ENCODE measurements around the gene FABP1.

The FABP1 gene

DNA sequence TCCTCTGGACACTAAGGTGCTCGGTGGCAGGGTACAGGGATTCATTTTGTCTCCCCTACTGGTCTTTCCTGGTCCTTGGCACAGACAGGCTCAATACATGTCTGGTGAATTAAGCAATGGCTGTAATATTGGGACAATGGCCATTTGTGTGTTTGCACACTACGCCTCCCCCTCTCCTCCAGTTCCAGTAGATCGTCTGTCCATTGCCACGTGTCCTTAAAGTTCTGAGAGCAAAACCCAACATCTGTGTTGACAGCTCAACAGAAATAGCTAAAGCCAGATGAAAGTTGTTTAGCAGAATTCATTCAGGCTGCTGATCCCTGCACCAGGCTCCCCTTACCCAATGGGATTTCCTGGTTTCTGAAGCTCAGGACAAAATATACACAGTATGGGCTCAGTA, 9.0 kb upstream of the FABP1 start:
- DNase-seq, result no peak

DNA sequence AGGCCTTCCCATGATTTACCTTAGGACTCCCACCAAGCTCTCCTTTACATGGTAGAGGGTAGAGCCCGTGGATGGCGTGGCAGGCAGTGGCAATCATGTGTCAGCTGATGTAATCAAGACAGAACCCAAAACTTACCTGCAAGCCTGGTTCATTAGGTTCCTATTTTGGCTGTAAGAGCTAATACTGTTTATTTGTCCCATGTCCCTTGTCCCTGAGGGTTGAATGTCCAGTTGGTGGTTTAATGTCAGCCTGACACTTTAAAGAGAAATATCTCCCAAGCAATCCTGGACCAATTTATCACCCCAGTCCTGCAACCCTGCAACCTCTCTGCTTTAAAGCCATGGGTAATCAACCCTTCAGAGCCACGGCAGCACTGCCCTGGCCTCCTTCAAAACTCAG, 6.0 kb upstream of the FABP1 start:
- DNase-seq, result no peak

DNA sequence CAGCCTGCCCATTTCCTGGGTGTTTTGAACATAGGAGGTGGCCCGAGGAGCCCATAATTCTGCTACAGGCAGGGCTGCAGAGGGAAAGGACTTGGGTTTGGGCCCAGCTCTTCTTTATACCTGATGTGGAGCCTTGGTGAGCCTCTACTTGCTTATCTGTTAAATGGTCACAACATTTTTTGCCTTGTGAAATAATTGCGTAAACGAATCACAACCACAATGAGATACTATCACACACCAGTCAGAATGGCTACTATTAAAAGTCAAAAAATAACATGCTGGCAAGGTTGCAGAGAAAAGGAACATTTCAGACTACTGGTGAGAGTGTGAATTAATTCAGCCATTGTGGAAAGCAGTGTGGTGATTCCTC, 4.1 kb upstream of the FABP1 start:
- no peak for DNase-seq

DNA sequence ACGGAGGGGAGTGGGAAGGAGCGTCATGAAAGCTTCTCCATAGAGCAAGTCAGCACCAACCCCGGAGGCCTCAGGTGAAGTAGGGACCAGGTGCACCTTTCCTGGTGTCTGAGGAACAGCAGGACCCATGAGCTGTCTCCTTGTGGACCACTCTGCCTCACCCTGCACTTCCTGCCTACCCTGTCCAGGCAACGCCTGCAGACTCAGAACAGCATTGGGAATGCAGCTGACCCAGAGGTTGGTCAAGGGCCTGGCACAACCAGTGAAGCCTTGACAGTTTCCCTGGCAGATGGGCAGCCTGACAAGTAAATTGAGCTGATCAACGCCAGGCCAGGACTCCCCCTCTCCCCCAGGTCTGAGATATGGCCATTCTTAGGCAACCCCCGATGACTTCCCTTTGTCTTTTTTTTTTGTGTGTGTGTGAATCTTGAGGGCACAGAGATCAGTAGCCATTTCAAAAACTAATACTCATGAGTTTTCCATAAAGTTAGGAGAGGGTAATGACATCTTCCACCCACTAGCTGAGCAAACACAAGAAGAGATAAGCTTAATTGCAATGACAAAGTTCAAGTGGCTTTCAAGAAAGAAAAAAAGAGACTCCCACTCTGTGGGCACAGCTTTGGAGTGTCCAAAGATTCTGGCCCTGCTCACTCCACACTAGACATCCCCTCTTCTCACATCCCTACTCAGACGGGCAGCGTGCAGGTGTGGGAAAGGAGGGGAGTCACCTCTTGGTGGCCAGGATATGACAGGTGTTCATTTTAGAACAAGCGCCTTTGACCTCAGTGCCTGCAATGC, 3.5 kb upstream of the FABP1 start:
- DNase-seq, result no peak

DNA sequence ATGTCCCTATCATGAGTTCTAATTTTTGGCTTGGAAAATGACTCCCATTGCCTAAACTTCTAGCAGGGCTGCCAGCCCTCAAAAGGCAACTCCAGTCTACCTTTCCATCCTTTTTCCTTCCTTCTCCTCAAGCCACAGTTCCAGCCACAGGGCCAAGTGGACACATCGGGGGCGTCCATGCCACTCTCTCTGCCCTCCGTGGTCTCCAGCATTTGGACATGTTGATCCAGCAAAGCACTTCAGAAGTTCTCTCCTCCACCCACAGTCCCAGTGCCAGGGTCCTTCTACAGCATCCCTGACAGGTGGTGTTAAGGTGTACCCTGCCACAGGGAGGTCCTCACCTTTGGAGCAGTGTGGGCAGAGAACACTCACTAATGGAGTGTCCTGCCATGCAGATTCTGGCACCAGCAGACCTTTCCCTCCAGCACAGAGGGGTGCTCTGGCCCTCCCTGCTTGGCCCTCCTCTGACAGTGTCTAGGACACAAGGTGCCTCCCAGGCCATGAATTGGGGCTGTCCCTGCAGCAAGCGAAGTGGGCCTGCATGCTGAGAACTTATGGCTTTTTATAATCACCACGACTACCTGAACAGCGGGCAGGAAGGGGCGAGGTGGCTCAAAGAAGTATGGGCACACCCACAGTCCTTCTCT, 1.6 kb upstream of the FABP1 start:
- DNase-seq, result no peak

DNA sequence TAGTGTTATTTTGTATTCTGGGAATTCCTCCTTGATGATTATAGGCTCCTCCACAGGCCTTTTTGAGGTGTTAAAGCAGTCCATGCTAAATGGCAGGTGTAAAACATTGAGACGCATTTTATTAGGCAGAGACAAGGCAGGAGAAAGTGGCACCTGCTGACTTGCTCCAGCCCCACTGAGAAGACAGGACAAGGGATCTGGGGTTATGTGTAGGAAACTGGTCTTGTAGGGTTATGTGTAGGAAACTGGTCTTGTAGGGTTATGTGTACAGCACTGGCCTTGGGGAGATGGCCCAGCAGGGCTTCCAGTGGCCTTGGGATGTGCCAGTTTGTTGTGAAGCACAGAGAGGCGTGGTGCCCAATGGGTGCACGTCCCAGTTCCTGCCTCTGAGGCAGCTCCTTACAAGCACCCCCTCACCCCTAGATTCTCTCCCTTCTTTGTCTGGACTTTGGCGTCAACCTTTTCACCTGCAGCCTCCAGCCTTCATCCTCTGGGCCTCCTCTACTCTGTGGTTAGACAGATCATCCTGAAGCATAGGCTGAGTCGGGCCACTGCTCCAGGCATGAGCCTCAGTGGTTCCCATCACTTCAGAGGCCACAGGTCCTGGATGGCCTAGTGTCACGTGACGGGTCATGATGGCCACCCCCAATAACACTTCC, 921 bp upstream of the FABP1 start:
- DNase-seq, result no peak

DNA sequence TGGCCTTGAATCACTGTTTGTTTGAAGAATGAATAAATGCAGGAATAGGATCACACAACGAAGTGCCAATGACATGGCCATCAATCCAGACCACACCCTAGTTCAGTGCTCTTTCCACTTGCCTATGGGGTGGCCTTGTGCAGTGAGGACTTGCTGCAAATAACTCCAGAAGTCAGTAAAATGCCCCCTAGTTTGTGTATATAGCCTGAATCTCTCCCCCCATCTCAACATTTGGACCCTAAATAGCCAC, 299 bp downstream of the FABP1 start:
- no peak for DNase-seq

DNA sequence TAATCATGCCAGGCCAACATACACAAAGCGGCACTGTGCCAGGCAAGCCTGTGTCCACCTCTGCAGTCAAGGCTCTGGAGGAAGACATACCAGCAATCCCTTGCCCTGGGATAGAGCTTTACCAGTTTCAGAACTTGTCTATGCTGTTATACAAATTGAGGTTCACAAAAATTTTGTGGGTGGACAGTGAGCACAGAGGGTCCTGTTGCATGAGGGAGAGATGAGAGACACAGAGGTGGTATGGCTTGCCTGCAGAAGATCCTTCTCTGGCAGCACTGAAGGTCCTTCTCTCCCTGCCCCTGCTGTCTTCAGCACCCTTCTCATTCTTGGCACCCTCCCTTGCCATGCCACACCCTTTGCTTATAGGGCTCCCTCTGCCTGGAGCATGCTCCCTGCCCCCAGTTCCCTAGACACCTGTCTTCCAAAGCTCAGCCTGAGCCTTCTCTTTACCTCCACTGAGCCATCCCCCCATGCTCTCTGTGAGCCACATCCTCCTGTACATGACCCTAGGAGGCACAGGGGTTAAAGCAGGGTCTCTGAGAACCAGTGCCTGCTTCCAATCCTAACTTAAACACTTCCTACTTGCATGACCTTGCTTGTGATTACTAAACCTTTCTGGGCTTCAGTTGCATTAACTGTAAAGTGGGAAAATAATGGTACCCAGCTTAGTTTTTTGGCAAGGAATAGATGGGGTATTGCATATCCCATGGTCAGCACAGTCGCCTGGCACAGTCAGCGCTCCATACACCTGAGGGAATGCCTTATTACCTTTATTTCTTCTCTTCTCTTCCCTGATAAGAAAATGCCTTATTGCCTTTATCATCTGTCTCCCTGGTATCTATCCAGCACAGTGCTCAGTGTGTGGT, 857 bp downstream of the FABP1 start:
- no peak for DNase-seq

DNA sequence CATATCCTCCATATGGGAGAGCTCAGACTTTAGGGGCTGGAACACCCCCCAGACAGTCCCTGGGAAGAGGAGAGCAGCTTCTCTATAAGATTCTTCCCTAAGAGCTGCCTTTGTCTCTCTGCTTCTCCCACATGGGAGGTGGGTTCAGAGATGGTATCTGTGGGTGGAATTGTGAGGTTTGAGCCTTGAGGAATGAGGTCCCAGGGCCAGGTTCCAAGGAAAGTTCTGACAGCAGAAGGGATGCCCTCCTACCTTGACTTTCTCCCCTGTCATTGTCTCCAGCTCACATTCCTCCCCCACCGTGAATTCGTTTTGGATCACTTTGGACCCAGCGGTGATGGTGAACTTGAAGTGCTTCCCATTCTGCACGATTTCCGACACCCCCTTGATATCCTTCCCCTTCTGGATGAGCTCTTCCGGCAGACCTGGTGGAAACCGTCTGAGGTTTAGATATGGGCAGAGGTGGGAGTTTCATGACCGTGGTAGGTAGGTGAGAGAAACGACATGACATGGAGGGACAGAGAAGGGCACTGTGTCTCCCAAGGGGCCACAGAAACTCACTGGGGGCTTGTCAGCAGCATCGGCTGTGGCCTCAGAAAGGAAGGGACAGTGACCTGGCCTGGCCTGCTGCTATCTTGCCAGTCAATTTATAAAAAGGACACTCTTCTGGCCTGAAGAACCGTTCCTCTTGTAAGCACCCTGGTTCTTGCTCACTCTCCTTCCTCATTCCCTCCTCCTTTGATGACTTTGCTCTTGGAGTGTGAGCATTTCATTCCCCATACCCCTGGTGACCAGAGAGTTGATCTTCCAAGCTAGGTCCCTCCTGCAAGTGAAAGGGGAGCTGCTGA, 1.7 kb downstream of the FABP1 start:
- no peak for DNase-seq

DNA sequence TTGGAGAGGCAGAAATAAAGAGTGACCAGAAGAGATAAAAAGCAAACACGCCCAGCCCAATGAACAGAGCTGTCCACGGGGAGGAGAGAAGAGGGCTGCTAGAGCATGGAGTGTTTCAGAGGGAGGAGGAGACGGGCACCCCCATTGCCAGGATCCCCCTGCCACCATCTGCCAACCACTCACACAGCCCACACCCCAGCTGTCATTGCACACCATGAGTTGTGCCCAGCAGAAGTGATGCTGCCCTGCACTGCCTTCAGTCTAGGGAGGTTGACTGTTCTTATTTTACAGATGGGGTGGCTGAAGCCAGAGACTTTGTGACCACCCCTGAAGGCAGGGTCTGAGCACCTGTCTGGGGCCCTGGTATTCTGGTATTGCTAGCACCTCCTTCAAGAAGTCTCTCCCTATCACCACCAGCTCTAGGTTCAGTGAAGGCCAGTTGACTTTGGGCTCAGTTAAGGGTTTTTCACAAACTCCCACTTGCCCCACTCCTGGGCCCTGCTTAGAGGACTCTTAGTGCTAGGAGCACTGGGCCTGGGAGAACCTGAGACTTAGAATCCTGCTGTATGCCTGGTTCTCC, 2.4 kb downstream of the FABP1 start:
- DNase-seq, result no peak

DNA sequence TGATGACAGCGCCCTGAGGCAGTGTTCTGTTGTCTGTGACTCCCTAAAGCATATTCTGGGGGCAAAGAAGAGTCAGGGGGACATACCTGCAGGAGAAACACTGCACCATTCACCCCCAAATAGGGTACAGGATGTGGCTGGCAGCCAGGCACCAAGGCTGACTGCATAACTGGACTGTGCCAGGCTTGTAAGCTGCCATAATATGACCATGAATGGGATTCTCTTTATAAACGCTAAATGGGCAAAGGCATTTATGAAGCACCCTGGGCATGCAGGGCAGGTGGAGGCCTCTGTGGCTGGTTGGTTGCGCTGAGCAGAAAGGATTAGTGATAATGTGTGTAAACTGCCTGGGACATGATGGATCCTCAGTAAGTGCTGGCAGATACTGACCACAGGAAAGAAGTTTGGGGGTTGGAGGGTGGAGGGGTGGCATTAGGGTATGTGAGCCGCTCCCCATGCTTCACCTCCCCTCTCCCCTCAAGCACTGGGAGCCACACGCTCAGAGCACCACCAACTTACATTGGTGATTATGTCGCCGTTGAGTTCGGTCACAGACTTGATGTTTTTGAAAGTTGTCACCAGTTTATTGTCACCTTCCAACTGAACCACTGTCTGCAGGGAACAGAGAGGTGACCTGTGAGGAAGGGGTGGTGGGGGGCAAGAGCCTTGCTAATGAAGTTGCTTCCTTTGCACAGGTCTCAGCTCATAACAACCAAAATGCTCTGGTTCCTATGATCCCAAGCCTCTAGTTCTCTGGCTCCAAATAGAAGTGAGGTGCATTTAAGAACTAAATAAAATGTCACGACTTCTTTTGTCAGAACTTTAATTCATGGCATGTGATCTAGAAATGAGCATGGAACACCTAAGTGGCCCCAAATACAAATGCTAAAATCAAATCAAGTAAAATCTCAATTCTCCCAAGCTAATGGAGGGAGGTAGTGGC, 3.6 kb downstream of the FABP1 start:
- DNase-seq, result no peak

DNA sequence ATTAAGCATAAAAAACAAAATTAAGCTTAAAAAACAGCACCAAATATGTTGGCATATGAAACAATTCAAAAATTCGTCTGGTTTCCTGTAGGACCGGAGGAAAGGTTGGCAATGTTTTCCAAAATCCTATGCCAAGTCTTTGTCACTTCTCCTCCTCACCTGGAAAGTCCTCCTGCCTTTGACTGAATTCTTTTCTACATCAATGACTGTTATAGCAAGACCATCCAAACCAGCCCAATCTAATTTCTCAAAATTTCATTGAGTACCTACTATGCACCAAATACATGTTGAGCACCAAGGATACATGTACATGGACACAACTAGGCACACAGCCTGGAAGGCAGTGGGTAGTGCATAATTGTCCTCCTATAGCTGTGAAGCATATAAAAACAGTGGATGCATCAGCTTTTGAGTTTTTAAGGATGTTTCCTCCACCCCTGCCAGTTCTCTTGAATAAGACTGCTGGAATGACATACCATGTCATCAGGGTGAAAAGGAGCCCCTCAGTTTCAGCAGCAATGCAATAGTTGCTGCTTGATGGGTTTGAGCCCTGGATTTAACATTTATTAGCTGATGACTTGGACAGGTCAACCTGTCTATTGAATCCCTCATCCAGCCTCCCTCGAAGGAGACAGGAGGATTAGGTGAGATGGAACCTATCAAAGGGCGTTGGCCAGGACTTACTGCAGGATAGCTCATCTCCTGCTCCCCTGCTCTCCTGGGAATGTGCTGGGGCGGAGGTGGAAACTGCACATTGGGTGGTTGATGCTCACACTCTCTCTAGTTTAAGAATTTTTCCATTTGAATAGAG, 4.5 kb downstream of the FABP1 start:
- DNase-seq, result no peak

DNA sequence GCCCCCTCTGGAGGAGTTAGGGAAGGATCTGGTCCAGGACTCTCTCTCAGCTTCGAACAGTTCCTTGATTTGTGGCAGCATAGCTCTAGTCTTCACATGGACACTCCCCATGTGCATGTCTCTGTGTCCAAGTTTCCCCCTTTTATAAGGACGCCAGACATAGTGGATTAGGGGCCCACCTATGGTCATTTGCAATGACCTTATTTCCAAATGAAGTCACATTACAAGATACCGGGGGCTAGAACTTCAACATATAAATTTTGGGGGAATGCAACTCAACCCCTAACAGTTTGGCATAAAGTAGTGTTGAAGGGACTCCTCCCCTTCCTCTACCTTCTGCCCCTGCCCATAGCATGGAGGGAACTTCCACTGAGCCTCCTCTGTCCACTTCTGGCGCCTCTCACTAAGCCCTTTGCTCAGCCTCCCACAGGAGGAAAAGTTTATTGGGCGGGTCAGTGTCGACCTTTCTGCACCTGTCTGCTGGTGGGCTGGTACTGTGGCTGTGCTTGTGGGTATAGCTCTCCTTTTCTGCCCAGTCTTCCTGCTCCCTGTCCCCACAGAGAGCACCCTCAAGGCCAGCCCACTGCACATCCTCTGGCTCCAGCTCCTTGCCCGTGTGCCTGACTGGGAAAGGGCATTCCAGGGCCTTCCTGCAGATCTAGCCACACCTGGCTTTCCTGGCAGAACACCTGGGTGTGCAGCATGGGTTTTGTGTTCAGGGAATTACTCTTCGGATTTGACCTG, 5.5 kb downstream of the FABP1 start:
- no peak for DNase-seq

DNA sequence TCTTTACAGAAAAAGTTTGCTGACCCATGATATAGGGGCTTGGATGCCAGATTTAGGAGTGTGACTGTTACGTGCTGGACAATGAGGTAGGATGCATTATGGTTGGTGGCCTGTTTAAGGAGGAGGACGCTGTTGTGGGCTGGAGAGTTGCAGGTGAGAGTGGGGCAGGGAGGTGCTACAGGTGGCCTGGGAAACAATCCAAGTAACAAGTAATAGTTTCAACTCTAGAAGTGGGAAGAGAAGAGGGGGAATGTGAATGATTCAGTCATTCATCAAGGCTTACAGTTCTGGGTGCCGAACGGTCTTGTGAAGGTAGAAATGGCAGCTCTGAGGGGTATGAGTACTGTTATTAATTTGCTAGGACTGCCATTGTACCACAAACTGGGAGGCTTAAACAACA, 6.2 kb downstream of the FABP1 start:
- no peak for DNase-seq

DNA sequence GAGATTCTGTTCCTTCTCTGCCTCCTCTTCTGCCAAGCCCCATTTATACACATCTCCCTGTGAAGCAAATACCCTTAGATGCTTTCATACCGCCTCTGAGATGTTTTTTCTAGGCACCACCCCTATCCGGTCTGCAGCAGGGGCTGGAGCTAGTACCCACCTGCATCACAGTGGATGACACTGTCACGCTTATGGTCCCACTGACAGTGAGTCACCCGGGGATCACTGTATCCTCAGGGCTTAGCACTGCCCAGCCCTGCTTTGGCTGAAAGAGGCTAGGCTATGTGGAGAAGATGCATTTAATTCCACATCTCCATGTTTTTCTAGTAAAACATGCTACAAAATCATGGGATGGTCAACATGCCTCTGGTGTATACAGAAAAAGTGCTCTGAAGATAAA, 9.9 kb downstream of the FABP1 start:
- DNase-seq, result no peak

DNA sequence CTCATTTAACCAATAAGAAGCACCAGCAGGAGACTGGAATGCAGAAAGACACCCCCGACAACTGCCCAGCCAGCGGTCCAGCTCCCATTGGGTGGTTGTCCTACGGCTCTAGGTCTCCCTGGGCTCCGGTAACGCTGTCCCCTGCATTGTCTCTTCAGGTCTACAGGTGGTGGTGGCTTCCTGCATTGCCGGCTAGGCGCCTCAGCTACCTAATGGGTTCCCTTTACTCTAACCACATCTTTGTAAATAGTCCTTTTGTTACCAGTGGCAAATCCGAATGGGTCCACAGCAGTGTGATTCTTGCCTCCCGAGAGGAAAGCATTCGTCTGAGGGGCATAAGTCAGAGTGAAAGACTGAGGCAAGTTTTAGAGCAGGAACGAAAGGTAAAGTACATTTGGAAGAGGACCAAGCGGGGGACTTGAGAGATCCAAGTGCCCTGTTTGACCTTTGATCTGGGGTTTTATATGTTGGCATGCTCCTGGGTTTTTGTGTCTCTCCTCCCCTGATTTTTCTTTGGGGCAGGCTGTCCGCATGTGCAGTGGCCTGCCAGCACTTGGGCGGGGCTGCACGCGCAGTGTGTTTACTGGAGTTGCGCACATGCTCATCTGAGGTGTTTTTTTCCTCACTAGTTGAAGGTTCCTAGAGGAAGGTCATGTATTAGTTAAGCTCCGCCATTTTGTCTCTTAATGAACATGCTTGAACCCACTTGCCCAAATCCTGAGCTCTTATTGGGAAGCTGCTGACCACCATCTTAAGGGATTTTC, 11.0 kb downstream of the FABP1 start:
- no peak for DNase-seq

DNA sequence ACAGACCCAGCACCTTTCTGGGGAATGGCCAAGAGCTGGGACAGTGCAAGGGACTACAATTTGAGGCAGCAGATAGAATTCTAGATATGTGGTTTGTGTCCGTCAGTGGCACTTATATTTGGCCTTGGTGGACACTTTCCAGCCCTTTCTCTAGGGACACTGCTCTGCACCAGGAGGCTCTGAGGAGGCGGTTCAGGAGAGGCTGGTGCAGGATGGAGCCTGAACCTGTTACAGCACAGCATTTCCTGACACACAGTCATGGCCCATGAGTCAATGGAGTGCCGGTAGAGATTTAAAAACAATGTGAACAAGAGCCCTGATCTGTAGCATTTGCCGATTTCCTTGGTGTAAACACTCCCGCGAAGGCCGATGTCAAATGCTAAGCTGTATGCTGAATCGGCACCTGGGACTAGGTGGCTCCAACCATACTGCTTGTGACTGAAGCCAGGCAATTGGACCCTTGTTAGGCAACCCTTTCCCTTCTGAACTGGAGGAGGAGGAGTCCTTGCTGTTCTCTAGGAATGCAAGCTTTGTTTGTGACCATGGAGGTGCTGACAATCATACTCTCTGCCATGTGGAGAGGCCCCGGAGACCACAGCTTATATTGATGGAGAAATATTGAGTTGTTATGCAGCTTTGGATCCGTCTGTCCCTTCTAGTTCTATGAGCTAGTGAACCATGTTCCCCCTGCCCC, 11.9 kb downstream of the FABP1 start:
- no peak for DNase-seq

DNA sequence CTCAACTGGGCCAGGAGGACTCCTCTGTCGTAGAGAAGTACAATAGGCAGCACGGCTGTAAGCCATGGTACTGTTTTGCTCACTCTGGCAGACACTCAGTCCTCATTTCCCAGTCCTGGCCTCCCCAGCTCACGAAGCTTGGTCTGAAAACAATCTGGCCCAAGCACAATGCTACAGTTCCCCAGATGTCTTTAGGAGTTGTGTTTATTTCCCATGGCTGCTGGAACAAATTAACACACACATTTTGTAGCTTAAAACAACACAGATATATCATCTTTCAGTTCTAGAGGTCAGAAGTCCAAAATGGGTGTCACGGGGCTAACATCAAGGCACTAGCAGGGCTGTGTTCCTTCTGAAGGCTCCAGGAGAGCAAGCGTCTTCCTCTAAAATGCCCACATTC, 13.0 kb downstream of the FABP1 start:
- no peak for DNase-seq

All from CD4-positive, alpha-beta T cell treated with Interleukin-6 for 4 hours (primary cell).